CD4-positive, alpha-beta T cell (primary cell): ENCODE results near the gene ZNF808. TPM values are rescaled to one million over a fixed set of nuclear protein-coding genes. Genes with fewer than 3 reads are reported as not detected.
"Not testable (repeated sequence)": the region's sequence is repeated elsewhere in the genome, so short reads cannot be mapped to it uniquely, and the experiment has no call there.

Source experiments
- ATAC-seq: fragments of 200-7000 bp; cut with Tn5 transposase; one replicate; pipeline ENCODE4 v1.10.0; 2022; ENCODE audit warnings: mild to moderate bottlenecking; ENCODE audit not compliant: poor library complexity
- CTCF ChIA-PET: fragments of 350-600 bp; sonication (Branson Sonifier 250); formaldehyde crosslinking; loops from one replicate; lab custom pipeline; 2021; ENCODE audit warnings: antibody characterized with exemption, inconsistent platforms; lab: Charles Lee
- POLR2A ChIA-PET: fragments of 350-600 bp; sonication (Branson Sonifier 250); formaldehyde crosslinking; loops from one replicate; lab custom pipeline; 2021; ENCODE audit warnings: antibody characterized with exemption, inconsistent platforms; lab: Charles Lee
- DNase-seq, 14 experiments: peaks; one replicate each; pipeline ENCODE4 v3.0.0-alpha.2; 2013 to 2020; ENCODE audit warnings: mixed read lengths in 2 of 14
- H3K27ac ChIP-seq, 2 donors: one replicate each; pipeline versions ENCODE4 v1.5.1 to v1.7.0; 2013; ENCODE audit warnings: low read length in 2 of 2, low read depth in 1 of 2, mild to moderate bottlenecking in 1 of 2
- H3K27me3 ChIP-seq, 2 experiments: 1 replicate in 1 of 2; 2 replicates in 1 of 2; pipeline versions ENCODE4 v1.6.1 to v1.7.0; 2013; ENCODE audit warnings: low read length in 2 of 2, control low read depth in 1 of 2, mild to moderate bottlenecking in 1 of 2, moderate library complexity in 1 of 2; ENCODE audit not compliant: insufficient read depth in 2 of 2, control insufficient read depth in 1 of 2
- H3K36me3 ChIP-seq: one replicate; pipeline ENCODE4 v1.6.1; 2013; ENCODE audit warnings: low read length, control low read depth; ENCODE audit not compliant: insufficient read depth
- H3K4me1 ChIP-seq: one replicate; pipeline ENCODE4 v1.6.1; 2013; ENCODE audit warnings: low read length, control low read depth; ENCODE audit not compliant: insufficient read depth
- H3K4me3 ChIP-seq: one replicate; pipeline ENCODE4 v1.5.1; 2013; ENCODE audit warnings: mild to moderate bottlenecking, low read length, moderate library complexity
- H3K9me3 ChIP-seq, 2 experiments: 1 replicate in 1 of 2; 2 replicates in 1 of 2; pipeline versions ENCODE4 v1.6.1 to v1.7.0; 2013; ENCODE audit warnings: low read length in 2 of 2, mild to moderate bottlenecking in 2 of 2, control low read depth in 1 of 2, moderate library complexity in 1 of 2; ENCODE audit not compliant: control insufficient read depth in 1 of 2, insufficient read depth in 1 of 2
- H3K27ac Mint-ChIP-seq: one replicate; pipeline ENCODE4 v1.8.0; 2020; ENCODE audit warnings: mixed read lengths
- H3K27me3 Mint-ChIP-seq: one replicate; pipeline ENCODE4 v1.8.0; 2021; ENCODE audit warnings: mixed read lengths
- H3K36me3 Mint-ChIP-seq: one replicate; pipeline ENCODE4 v1.8.0; 2021; ENCODE audit warnings: low read depth, mixed read lengths
- H3K4me1 Mint-ChIP-seq: one replicate; pipeline ENCODE4 v1.8.0; 2021; ENCODE audit warnings: low read depth, mixed read lengths
- H3K4me3 Mint-ChIP-seq: one replicate; pipeline ENCODE4 v1.8.0; 2020; ENCODE audit warnings: mild to moderate bottlenecking, mixed read lengths
- H3K9me3 Mint-ChIP-seq: one replicate; pipeline ENCODE4 v1.8.0; 2020; ENCODE audit warnings: mixed read lengths
- intact Hi-C, 2 experiments: fragments of 100-400 bp; cut with DNase I in 1 of 2; cut with micrococcal nuclease in 1 of 2; formaldehyde crosslinking; loops; one replicate each; pipeline versions ENCODE4 v1.15.1 to v1.9.0; 2023 to 2025; cut with DNase I, micrococcal nuclease
- total RNA-seq, 174 experiments: library from RNA in 2 of 174; stranded (reverse) in 2 of 174; gene quantifications; one replicate each; pipeline ENCODE4 v1.2.3 and lab custom pipeline; 2021 to 2026
- TF ChIP-seq, protein P1 (sequence below): fragments of 200-600 bp; IDR thresholded peaks from one replicate; pipeline ENCODE4 v1.8.0; 2022; ENCODE audit warnings: antibody characterized with exemption, mild to moderate bottlenecking

Gene ZNF808
- total RNA-seq, 2 experiments from 2014 or later, result 13.4 to 15.3 TPM

DNA sequence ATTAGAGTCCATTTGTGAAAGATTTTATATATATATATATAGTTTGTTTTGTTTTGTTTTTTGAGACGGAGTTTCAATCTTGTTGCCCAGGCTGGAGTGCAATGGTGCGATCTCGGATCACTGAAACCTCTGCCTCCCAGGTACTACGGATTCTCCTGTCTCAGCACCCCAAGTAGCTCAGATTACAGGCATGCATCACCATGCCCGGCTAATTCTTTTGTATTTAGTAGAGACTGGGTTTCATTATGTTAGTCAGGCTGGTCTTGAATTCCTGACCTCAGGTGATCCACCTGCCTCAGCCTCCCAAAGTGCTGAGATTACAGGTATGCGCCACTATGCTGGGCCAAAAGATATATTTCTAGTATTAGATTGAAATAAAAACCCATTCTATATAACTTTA lies 38.7 kb downstream of the ZNF808 start:
- Histone ChIP-seq H3K9me3 (peaks cover 53 to 62% of the 10 kb centered on the region in 2 experiments), H3K27me3 (no peaks in the 10 kb centered on the region), H3K27ac (no peak overlapping the region), H3K36me3 (peaks cover 4% of the 10 kb centered on the region), H3K4me1 (peaks cover 14% of the 10 kb centered on the region), H3K4me3 (no peak overlapping the region)
- POLR2A ChIA-PET, result interaction anchor here (0.6 kb wide), 1 partner anchor 1172 kb away, joined by 3 read pairs; no protein-coding TSS in a partner anchor
- no peak for ATAC-seq
- H3K27ac Mint-ChIP-seq, result no peak overlapping the region
- no peak for DNase-seq
- intact Hi-C loops, result no loop called here
- H3K9me3 Mint-ChIP-seq, result peaks cover 4% of the 10 kb centered on the region
- no peak overlapping the region for H3K4me3 Mint-ChIP-seq
- CTCF ChIA-PET, result interaction anchor here (0.6 to 0.7 kb wide), 2 partner anchors 19 to 669 kb away, joined by 3 read pairs; no protein-coding TSS in a partner anchor
- H3K4me1 Mint-ChIP-seq, result peaks cover 14% of the 10 kb centered on the region
- TF ChIP-seq, protein P1, sequence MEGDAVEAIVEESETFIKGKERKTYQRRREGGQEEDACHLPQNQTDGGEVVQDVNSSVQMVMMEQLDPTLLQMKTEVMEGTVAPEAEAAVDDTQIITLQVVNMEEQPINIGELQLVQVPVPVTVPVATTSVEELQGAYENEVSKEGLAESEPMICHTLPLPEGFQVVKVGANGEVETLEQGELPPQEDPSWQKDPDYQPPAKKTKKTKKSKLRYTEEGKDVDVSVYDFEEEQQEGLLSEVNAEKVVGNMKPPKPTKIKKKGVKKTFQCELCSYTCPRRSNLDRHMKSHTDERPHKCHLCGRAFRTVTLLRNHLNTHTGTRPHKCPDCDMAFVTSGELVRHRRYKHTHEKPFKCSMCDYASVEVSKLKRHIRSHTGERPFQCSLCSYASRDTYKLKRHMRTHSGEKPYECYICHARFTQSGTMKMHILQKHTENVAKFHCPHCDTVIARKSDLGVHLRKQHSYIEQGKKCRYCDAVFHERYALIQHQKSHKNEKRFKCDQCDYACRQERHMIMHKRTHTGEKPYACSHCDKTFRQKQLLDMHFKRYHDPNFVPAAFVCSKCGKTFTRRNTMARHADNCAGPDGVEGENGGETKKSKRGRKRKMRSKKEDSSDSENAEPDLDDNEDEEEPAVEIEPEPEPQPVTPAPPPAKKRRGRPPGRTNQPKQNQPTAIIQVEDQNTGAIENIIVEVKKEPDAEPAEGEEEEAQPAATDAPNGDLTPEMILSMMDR, result no peak
- no peaks in the 10 kb centered on the region for H3K27me3 Mint-ChIP-seq
- peaks cover 60% of the 10 kb centered on the region for H3K36me3 Mint-ChIP-seq

DNA sequence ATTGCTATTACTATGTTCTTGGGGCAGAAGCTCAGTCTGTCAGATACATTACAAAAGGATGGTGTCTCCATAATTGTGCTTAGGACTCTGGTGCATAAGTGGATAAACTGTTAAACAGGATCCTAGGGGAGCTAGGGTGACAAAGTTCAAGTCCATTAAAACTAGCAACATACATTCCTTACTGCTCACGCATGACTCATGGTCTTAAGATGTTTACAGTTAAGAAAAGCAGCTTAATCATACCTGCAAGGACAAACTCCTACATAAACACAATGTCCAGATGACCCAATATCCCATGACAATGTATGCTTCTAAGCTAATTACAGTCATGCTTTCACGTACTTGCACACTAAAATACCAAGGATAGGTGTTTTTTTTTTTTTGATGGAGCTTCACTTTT lies 39.1 kb downstream of the ZNF808 start:
- POLR2A ChIA-PET, result interaction anchor here (0.6 kb wide), 1 partner anchor 1172 kb away, joined by 3 read pairs; no protein-coding TSS in a partner anchor
- Mint-ChIP-seq H3K9me3 (peaks cover 4% of the 10 kb centered on the region), H3K4me3 (no peak overlapping the region), H3K27ac (no peak overlapping the region), H3K27me3 (no peaks in the 10 kb centered on the region), H3K36me3 (peaks cover 60% of the 10 kb centered on the region), H3K4me1 (peaks cover 19% of the 10 kb centered on the region)
- ATAC-seq (no peak), DNase-seq (no peak)
- Histone ChIP-seq H3K27ac (no peak overlapping the region), H3K27me3 (no peaks in the 10 kb centered on the region), H3K4me1 (peaks cover 19% of the 10 kb centered on the region), H3K9me3 (peaks cover 51 to 63% of the 10 kb centered on the region in 2 experiments), H3K4me3 (no peak overlapping the region), H3K36me3 (peaks cover 2% of the 10 kb centered on the region)
- CTCF ChIA-PET, result interaction anchor here (0.6 to 0.7 kb wide), 2 partner anchors 20 to 670 kb away, joined by 3 read pairs; no protein-coding TSS in a partner anchor
- intact Hi-C loops, result no loop called here
- TF ChIP-seq, protein P1, result no peak

DNA sequence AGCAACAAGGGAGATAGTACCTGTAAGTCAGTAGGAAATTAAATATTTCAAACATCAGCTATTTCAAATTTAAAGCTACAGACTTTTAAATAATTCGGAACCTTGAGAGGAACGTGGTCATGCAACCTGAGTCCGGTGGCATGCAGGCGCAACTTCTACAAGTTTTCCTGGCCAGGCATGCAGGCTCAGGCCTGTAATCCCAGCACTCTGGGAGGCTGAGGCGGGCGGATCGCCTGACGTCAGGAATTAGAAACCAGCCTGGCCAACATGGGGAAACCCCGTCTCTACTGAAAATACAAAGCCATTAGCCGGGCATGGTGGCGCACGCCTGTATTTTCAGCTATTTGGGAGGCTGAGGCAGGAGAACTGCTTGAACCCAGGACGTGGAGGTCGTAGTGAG lies 40.5 kb downstream of the ZNF808 start:
- Mint-ChIP-seq H3K4me3 (no peak overlapping the region), H3K9me3 (peaks cover 9% of the 10 kb centered on the region), H3K27me3 (no peaks in the 10 kb centered on the region), H3K4me1 (peaks cover 30% of the 10 kb centered on the region), H3K36me3 (peaks cover 60% of the 10 kb centered on the region), H3K27ac (no peak overlapping the region)
- no peak for ATAC-seq
- H3K27me3 ChIP-seq, result no peaks in the 10 kb centered on the region
- H3K9me3 ChIP-seq, result peaks cover 38 to 62% of the 10 kb centered on the region in 2 experiments
- H3K4me3 ChIP-seq, result no peak overlapping the region
- POLR2A ChIA-PET, result no interaction called here
- CTCF ChIA-PET, result no interaction called here
- no peak overlapping the region for H3K27ac ChIP-seq
- TF ChIP-seq, protein P1, result no peak
- DNase-seq, result no peak
- H3K4me1 ChIP-seq, result peaks cover 20% of the 10 kb centered on the region
- intact Hi-C loops, result no loop called here
- H3K36me3 ChIP-seq, result peaks cover 10% of the 10 kb centered on the region

DNA sequence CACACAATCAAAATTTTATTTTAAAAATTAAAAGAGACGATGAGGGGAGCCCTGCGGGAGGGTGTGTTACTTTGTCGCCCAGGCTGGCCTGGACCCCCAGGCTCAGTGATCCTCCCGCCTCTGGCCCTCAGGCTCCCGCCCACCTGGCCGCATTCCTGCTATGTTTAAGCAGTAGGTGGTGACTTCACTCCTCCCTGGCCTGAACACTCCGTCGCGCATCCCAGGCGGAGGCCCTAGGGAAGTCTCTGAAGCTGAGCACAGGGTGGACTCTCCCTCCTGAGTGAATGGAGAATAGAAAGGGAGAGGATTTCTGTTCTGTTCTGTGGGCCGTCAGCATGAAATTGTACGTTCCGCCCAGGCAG lies 42.2 kb downstream of the ZNF808 start:
- POLR2A ChIA-PET, intact Hi-C loops, H3K9me3 Mint-ChIP-seq, H3K27me3 Mint-ChIP-seq, CTCF ChIA-PET, H3K27me3 ChIP-seq: not testable (repeated sequence)
- ATAC-seq, result peak; percentile 4
- Histone ChIP-seq H3K4me3 (peak overlapping the region; percentile 93), H3K36me3 (peaks cover 26% of the 10 kb centered on the region), H3K4me1 (peaks cover 20% of the 10 kb centered on the region), H3K9me3 (peaks cover 28 to 53% of the 10 kb centered on the region in 2 experiments), H3K27ac (peak overlapping the region in 1 of 2 donors; percentile 17)
- DNase-seq, result peak in 1 of 14 experiments; percentile 3
- Mint-ChIP-seq H3K36me3 (peaks cover 63% of the 10 kb centered on the region), H3K4me3 (peak overlapping the region; percentile 87), H3K27ac (peak overlapping the region; percentile 84), H3K4me1 (peaks cover 37% of the 10 kb centered on the region)
